Stimulated activated CD4-positive, alpha-beta T cell treated with anti-CD3 and anti-CD28 coated beads, Interleukin-2, amount 100 ng/mL, for 4 hours (primary cell): Measurements from ENCODE around the gene CRMP1.

Experiments
- DNase-seq: peaks from one replicate; pipeline ENCODE4 v3.0.0-alpha.2; 2020; ENCODE audit warnings: low read depth

Gene CRMP1

GRCh38 chr4:5795580-5795979 lies 97.3 kb downstream of the CRMP1 start:
- DNase-seq = no peak

DNA sequence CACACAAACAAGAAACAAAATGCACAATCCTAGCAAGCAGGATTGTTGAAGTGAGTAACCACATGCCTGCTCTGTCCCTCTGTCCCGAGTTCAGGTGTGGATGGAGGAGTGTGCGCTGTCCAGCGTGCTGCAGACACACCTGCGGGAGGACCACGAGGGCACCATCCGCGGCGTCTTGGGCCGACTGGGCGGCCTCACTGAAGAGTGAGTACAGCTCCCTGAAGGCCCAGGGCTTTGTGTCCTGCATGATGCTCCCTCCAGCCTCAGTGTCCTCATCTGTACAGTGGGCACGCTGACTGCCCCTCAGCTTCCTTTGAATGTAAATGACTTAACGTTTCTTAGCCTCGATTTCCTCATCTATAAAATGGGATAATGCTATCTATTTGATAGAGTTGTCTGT lies 99.4 kb downstream of the CRMP1 start:
- no peak for DNase-seq

- DNase-seq = no peak
Measured at GRCh38 chr4:5791654-5792053, 101.2 kb downstream of the CRMP1 start.

DNA sequence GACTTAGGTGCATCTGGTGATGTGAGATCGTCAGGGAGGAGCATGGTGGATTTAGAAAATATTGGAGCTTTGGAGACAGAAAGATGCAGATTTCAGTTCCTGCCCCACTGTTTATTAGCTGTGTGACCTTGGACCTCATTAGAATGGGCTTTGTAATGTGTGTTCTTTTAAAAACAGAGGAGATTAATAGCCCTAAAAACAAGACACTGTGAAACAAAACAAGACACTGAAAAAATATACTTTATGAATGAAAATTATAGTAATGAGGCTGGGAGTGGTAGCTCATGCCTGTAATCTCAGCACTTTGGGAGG lies 102.4 kb downstream of the CRMP1 start:
- DNase-seq = no peak

GRCh38 chr4:5789141-5789540 lies 103.7 kb downstream of the CRMP1 start:
- DNase-seq = no peak

DNA sequence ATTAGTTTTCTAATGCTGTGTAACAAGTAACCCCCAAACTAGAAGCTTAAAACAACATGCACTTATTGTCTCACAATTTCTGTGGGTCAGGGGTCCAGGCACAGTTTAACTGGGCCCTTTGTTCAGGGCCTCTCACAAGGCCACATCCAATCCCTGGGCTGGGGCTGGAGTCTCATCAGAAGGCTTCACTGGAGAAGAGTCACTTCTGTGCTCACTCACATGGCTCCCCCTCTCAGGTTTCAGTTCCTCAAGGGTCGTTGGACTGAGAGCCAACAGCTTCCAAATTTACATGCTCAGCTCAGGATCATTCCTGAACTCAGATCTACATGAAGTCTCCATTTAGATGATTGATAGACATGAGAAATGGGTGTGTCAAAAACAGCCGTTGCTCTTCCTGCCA lies 104.7 kb downstream of the CRMP1 start:
- no peak for DNase-seq

DNA sequence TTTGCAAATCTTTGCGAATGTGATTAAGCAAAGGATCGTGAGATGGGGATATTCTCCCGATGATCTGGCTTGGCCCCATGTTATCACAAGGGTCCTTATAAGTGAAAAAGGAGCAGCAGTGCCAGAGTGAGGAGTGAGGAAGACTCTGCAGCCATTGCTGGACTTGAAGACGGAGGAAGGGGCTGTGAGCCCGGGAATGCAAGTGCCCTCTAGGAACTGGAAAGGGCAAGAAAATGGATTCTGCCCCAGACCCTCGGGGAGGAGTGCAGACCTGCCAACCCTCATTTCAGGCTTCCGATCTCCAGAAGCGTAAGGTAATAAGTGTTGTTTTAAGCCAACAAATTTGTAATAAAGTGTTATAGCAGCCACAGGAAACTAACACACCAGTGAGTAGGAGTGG lies 105.6 kb downstream of the CRMP1 start:
- no peak for DNase-seq

DNA sequence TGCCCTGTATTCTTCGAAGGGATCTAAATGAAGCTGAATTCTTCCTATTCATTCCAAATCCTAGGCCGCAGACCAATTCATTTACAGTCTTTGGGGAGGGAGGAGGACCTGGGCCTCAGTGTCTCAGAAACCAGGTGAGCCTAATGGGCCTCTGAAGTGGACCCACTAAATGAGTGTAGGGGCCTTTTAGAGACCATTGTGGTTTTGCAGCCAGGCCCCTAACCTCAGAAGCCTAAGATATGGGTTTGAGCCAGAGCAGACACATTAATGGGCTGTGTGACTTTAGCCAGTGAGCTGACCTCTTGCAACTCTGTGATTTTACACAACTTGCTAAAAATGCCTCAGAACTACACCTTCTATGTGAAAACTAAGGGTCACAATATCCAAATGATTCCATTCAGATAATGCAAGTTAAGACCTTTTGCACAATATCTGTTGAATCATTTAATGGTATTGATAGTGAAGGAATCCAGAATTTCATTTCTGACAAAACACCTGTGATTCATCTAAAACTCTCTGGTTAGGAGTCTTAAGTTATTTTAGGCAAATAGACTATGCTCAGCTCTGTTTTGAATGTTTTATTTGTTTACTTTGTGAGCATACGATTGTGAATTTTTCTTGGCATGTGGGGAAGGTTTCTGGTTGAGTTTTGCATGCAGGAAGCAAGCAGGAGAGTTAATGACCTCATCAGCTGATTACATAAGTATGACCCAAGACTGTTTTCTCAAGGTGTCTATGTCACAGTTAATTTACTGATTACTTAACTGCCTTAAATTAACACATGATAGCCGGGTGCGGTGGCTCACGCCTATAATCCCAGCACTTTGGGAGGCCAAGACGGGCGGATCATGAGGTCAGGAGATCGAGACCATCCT lies 106.8 kb downstream of the CRMP1 start:
- DNase-seq = no peak

- no peak for DNase-seq
Measured at GRCh38 chr4:5784960-5785611, 107.8 kb downstream of the CRMP1 start.

DNA sequence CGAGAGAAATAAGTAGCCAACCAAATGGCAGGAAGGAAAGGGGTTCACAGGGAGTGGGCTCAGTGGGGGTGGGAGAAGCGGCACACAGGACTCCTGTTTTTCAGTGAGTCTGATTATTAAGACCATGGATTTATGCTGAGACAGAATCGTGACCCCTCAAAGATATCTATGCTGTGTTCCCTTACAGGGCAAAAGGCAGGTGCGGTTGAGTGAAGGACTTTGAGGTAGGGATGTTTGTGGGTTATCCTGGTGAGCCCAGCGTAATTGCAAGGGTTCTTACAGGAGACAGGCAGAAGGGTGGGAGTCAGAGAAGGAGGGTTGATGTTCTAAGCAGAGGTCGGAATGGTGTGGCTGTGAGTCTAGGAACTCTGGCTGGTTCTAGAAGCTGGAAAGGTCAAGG lies 108.9 kb downstream of the CRMP1 start:
- DNase-seq = no peak

DNA sequence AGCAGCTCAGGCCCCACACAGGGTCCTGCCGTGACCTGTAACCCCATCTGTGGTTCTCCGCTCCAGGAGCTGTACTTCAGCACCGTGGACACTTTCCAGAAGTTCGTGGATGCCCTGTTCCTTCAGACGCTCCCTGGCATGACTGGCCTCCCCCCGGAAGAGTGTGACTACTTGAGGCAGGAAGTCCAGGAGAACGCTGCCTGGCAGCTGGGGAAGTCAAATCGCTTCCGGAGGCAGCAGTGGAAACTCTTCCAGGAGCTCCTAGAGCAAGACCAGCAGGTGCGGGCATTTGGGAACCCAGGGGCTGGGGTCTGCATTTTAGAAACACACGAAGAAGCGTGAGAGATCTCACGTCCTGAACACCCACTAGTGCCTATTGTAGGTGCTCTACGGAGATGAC lies 109.4 kb downstream of the CRMP1 start:
- no peak for DNase-seq

GRCh38 chr4:5782829-5783476 lies 109.9 kb downstream of the CRMP1 start:
- DNase-seq = no peak

DNA sequence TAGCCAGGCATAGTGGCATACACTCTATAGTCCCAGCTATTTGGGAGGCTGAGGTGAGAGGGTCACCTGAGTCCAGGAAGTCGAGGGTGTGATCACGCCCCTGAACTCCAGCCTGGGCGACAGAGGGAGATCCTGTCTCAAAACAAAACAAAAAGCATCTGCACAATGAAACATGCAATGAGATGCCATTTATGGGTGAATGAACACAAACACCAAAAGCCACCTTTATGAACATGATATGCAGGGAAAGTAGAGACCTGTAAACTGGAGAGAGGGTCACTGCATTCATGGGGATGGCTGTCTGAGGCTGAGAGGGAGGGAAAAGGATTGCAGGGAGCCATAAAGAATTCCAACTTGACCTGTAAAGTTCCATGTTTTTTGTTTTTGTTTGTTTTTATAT lies 111.2 kb downstream of the CRMP1 start:
- no peak for DNase-seq

DNA sequence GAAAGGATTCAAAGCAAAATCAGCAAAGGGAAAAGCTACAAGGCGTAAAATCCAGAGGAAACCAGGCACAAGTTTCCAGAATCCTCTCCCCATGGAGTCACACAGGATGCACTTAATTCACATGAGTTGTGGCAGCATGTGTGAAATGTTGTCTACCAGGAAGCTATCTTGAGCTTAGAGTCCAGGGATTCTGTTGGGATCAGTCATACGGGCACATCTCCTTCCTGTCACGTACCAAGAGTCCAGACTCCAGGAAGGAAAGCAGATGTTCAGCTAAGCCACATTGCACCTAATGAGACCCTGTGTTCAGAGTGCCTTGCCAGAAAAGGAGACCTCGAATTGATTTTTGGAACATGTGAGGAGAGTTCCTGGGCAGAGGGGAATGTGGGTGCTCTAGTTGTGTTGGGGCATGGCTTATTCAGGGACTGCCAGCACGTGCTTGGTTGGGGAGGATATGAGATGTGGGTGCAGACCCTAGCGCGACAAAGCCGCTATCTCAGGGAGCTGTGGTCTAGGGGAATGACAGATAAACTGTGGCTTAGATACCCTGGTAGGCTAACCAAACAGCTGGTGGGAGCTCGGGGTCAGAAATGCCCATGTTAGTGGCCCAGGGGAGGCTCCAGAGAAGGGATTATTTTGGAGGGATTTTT lies 111.9 kb downstream of the CRMP1 start:
- DNase-seq = no peak

DNA sequence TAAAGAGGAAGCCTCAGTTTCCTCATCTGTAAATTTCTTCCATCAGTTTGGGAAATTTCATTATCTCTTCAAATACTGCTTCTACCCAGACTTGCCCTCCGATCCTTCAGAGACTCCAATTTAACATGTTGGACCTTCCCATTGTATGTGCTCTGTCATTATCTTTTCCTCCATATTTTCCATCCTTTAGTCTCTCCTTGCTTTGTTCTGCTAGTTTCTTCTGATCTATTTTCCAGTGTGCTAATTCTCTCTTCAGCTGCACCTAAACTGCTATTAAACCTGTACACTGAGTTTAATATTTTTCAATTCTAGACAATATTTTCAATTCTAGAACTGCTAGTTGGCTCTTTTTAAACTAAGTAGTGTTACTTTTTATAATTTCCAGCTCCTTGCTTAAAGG lies 116.4 kb downstream of the CRMP1 start:
- no peak for DNase-seq

DNA sequence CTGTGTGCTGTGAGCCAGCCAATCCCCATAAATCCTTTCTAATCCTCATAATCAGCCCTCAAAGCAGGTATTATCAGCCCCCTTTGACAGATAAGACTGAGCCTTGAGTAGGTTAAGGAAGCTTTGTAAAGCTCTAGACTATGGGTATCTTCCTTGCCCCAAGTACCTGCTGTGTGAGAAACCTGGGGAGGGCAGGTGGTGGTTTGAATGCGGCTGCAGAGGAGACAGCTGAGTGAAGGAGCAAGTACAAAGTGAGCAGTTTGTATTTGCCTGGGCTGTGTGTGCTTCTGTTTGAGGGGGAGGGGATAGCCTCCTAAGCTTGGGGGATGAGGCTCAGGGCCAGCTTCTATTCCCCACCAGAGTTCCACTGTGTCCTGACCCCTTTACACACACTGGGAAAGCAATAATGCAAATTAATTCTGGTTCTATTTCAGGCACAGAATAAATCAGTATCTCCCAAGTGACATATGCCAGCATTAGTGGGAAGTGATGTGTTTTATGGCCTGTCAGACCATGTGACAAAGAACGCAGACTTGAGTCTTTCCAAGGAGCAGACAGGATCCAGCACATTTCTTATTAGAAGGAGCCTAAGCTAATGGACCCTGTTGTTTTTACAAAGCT lies 118.4 kb downstream of the CRMP1 start:
- no peak for DNase-seq

DNA sequence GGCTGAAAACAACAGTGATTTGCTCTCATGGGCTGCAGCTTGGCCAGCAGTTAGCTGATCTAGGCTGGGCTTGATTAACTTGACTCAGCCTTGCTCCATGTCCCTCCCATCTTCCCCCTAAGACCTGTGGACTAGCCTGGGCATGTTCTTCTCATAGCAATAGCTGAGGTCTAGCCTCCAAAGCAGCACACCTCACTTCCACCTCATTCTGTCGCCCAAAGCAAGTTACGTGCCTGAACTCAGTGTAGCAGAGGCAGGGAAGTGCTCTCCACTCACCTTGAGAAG lies 119.7 kb downstream of the CRMP1 start:
- DNase-seq = no peak

DNA sequence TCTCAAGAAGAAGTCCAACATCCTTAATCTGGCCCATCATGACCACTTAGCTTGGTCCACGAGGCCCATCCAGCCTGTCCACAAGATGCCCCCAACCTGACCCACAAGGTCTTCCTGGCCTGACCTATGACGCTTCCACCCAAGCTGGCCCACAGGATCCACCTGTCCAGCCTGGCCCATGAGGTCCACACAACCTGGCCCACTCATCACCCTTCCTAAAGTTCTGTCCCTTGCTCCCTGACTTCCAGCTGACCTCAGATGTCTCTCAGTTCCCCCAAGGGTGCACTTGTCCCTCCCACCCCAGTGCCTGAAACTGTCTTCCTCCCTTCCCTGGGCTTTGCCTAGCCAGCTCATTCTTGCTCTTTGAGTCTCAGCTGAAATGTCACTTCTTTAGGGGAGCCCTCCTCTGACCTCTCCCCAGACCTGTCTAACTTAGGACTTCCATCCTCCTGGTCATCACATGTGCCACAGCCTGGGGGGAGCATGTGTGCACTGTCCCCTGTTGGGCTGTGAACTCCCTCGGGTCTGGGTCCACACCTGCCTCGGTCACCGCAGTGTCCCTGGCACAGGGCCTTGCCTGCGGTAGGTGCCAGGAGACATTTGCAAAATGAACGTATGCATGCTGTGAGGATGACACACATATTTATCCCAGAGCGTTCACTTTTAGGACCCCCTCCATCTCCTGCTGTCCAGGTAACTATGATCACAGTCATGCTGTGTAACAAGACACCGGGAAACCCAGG lies 120.2 kb downstream of the CRMP1 start:
- DNase-seq = no peak
